H9 (cell line): ENCODE data around the gene SET. TPM values are rescaled to one million over a fixed set of nuclear protein-coding genes. Genes with fewer than 3 reads are reported as not detected.
A peak's percentile ranks its signal among the peaks of the same experiment; 100 is the strongest.

Experiments
- DNase-seq: peaks from one replicate; pipeline ENCODE4 v3.0.0-alpha.2; 2017
- H2AFZ ChIP-seq: one replicate; pipeline ENCODE4 v1.6.1; 2013; ENCODE audit warnings: mild to moderate bottlenecking, low read length, control low read depth, moderate library complexity
- H2AK5ac ChIP-seq: 2 replicates; pipeline ENCODE4 v1.6.1; 2013; ENCODE audit warnings: low read length, control low read depth, mixed read lengths; ENCODE audit not compliant: insufficient read length
- H2BK120ac ChIP-seq: one replicate; pipeline ENCODE4 v1.6.1; 2013; ENCODE audit warnings: low read depth, mild to moderate bottlenecking, low read length, control low read depth, inconsistent platforms; ENCODE audit not compliant: poor library complexity, severe bottlenecking
- H2BK12ac ChIP-seq: 2 replicates; pipeline ENCODE4 v1.6.1; 2013; ENCODE audit warnings: low read length, control low read depth, mixed read lengths, low read depth; ENCODE audit not compliant: insufficient read length
- H2BK15ac ChIP-seq: 2 replicates; pipeline ENCODE4 v1.6.1; 2013; ENCODE audit warnings: low read depth, low read length, control low read depth
- H2BK20ac ChIP-seq: one replicate; pipeline ENCODE4 v1.6.1; 2013; ENCODE audit warnings: low read depth, mild to moderate bottlenecking, low read length, control low read depth, inconsistent platforms; ENCODE audit not compliant: poor library complexity, severe bottlenecking
- H2BK5ac ChIP-seq: 2 replicates; pipeline ENCODE4 v1.6.1; 2013; ENCODE audit warnings: low read length, control low read depth, mixed read lengths; ENCODE audit not compliant: insufficient read length
- H3K14ac ChIP-seq: 2 replicates; pipeline ENCODE4 v1.6.1; 2013; ENCODE audit warnings: low read length, control low read depth; ENCODE audit not compliant: insufficient read depth
- H3K18ac ChIP-seq: 2 replicates; pipeline ENCODE4 v1.6.1; 2013; ENCODE audit warnings: low read depth, mild to moderate bottlenecking, mixed read lengths, low read length, control low read depth; ENCODE audit not compliant: insufficient read length
- H3K23ac ChIP-seq: 2 replicates; pipeline ENCODE4 v1.6.1; 2013; ENCODE audit warnings: low read length, control low read depth, mixed read lengths, low read depth; ENCODE audit not compliant: insufficient read length
- H3K23me2 ChIP-seq: 2 replicates; pipeline ENCODE4 v1.6.1; 2013; ENCODE audit warnings: low read depth, mild to moderate bottlenecking, mixed read lengths, low read length, control low read depth; ENCODE audit not compliant: insufficient read length, poor library complexity, severe bottlenecking
- H3K27ac ChIP-seq: 2 replicates; pipeline ENCODE4 v1.5.1; 2013; ENCODE audit warnings: low read length, control low read depth, mixed read lengths, low read depth; ENCODE audit not compliant: insufficient read length
- H3K27me3 ChIP-seq: 2 replicates; pipeline ENCODE4 v1.6.1; 2013; ENCODE audit warnings: low read length, control low read depth, inconsistent platforms; ENCODE audit not compliant: insufficient read depth
- H3K4ac ChIP-seq: 2 replicates; pipeline ENCODE4 v1.6.1; 2013; ENCODE audit warnings: low read depth, mild to moderate bottlenecking, control low read depth, inconsistent platforms, low read length, moderate library complexity
- H3K4me1 ChIP-seq: 2 replicates; pipeline ENCODE4 v1.6.1; 2013; ENCODE audit warnings: low read length, control low read depth, inconsistent platforms; ENCODE audit not compliant: insufficient read depth
- H3K4me2 ChIP-seq: 2 replicates; pipeline ENCODE4 v1.6.1; 2013; ENCODE audit warnings: low read length, control low read depth, mixed read lengths; ENCODE audit not compliant: insufficient read length, insufficient read depth
- H3K56ac ChIP-seq: 2 replicates; pipeline ENCODE4 v1.6.1; 2013; ENCODE audit warnings: low read depth, mild to moderate bottlenecking, mixed read lengths, low read length, control low read depth; ENCODE audit not compliant: insufficient read length
- H3K79me1 ChIP-seq: 2 replicates; pipeline ENCODE4 v1.6.1; 2013; ENCODE audit warnings: low read depth, mild to moderate bottlenecking, moderate library complexity, low read length, control low read depth, inconsistent platforms; ENCODE audit not compliant: insufficient read depth, poor library complexity, severe bottlenecking
- H3K79me2 ChIP-seq: 2 replicates; pipeline ENCODE4 v1.6.1; 2013; ENCODE audit warnings: low read length, control low read depth, inconsistent platforms; ENCODE audit not compliant: insufficient read depth
- H3K9ac ChIP-seq: 2 replicates; pipeline ENCODE4 v1.6.1; 2013; ENCODE audit warnings: low read length, control low read depth, mixed read lengths; ENCODE audit not compliant: insufficient read length; ENCODE audit errors: extremely low read depth
- H3K9me3 ChIP-seq: one replicate; pipeline ENCODE4 v1.6.1; 2013; ENCODE audit warnings: low read depth, low read length, inconsistent platforms; ENCODE audit not compliant: control insufficient read depth
- H3T11ph ChIP-seq: one replicate; pipeline ENCODE4 v1.6.1; 2013; ENCODE audit warnings: mild to moderate bottlenecking, low read length, control low read depth, inconsistent platforms
- H4K20me1 ChIP-seq: one replicate; pipeline ENCODE4 v1.6.1; 2013; ENCODE audit not compliant: control insufficient read depth, insufficient read length, insufficient read depth
- H4K5ac ChIP-seq: 2 replicates; pipeline ENCODE4 v1.6.1; 2013; ENCODE audit warnings: low read depth, mild to moderate bottlenecking, mixed read lengths, low read length, control low read depth; ENCODE audit not compliant: insufficient read length
- H4K8ac ChIP-seq: replicated peaks from 2 replicates; pipeline ENCODE4 v1.6.1; 2013; ENCODE audit warnings: low read length, control low read depth, mixed read lengths, low read depth; ENCODE audit not compliant: insufficient read length
- H4K91ac ChIP-seq: 2 replicates; pipeline ENCODE4 v1.6.1; 2013; ENCODE audit warnings: low read depth, mild to moderate bottlenecking, moderate library complexity, mixed read lengths, low read length, control low read depth; ENCODE audit not compliant: insufficient read length
- H3K27ac Mint-ChIP-seq, 3 experiments: 2 replicates in 2 of 3; 3 replicates in 1 of 3; pipeline ENCODE4 v1.8.0; 2020 to 2021; ENCODE audit warnings: mixed read lengths in 3 of 3, mild to moderate bottlenecking in 1 of 3, moderate library complexity in 1 of 3
- H3K27me3 Mint-ChIP-seq: 2 replicates; pipeline ENCODE4 v1.8.0; 2021; ENCODE audit warnings: low read depth, mild to moderate bottlenecking, moderate library complexity, mixed read lengths
- H3K36me3 Mint-ChIP-seq, 3 experiments: 2 replicates in 2 of 3; 3 replicates in 1 of 3; pipeline ENCODE4 v1.8.0; 2020 to 2021; ENCODE audit warnings: low read depth in 3 of 3, mixed read lengths in 3 of 3; ENCODE audit not compliant: insufficient read depth in 1 of 3
- H3K4me1 Mint-ChIP-seq, 2 experiments: 2 replicates each; pipeline ENCODE4 v1.8.0; 2020; ENCODE audit warnings: mixed read lengths in 2 of 2
- H3K4me3 Mint-ChIP-seq, 2 experiments: 2 replicates in 1 of 2; 3 replicates in 1 of 2; pipeline ENCODE4 v1.8.0; 2020 to 2021; ENCODE audit warnings: mild to moderate bottlenecking in 2 of 2, mixed read lengths in 2 of 2, moderate library complexity in 1 of 2
- H3K9me3 Mint-ChIP-seq, 2 experiments: 2 replicates in 1 of 2; 3 replicates in 1 of 2; pipeline ENCODE4 v1.8.0; 2020; ENCODE audit warnings: mild to moderate bottlenecking in 2 of 2, mixed read lengths in 2 of 2, moderate library complexity in 1 of 2
- CTCF ChIP-seq: fragments of 200-600 bp; sonication (generic); conservative IDR thresholded peaks from 3 replicates; pipeline ENCODE4 v1.8.0; 2021; ENCODE audit warnings: antibody characterized with exemption, mild to moderate bottlenecking
- WGBS: extraction: QIAGEN DNeasy Blood & Tissue Kit; methylation state at CpG from one replicate; pipeline ENCODE4 v1.1.7; 2013; ENCODE audit warnings: missing lambda C conversion rate, low lambda C conversion rate, mixed read lengths; ENCODE audit not compliant: insufficient read length; ENCODE audit errors: extremely low coverage; 5-methylcytosine and 5-hydroxymethylcytosine counted together
- total RNA-seq: library from RNA; stranded (reverse); gene quantifications from 2 replicates; pipeline ENCODE4 v1.2.1, GENCODE V29; 2021

SET gene
- total RNA-seq, 1 experiment from 2014 or later, result 1,148 TPM

GRCh38 chr9:128715436-128715750 lies 26.4 kb downstream of the SET start:
- no peak overlapping the region for H3K27ac ChIP-seq

More at GRCh38 chr9:128715436-128715750, 26.4 kb downstream of the SET start:
- H3K79me1 ChIP-seq, result no peaks in the 10 kb centered on the region
- no peak overlapping the region for H4K5ac ChIP-seq
- no peak overlapping the region for H3K4ac ChIP-seq
- no peaks in the 10 kb centered on the region for H3K4me1 ChIP-seq
- no peaks in the 10 kb centered on the region for H3K79me2 ChIP-seq
- no peak for TF ChIP-seq CTCF
- DNase-seq, result peak; percentile 8
- no peak overlapping the region for H3K14ac ChIP-seq
- H2BK15ac ChIP-seq, result no peak overlapping the region
- H2AFZ ChIP-seq, result no peak overlapping the region
- H2BK20ac ChIP-seq, result no peak overlapping the region
- no peak overlapping the region for H3K18ac ChIP-seq
- H3K56ac ChIP-seq, result no peak overlapping the region
- Mint-ChIP-seq H3K4me1 (no peaks in the 10 kb centered on the region), H3K9me3 (no peaks in the 10 kb centered on the region), H3K27me3 (no peaks in the 10 kb centered on the region), H3K36me3 (peaks cover 5 to 40% (median 27%) of the 10 kb centered on the region in 3 experiments; a peak in 6 of 7 replicates), H3K4me3 (no peak overlapping the region), H3K27ac (no peak overlapping the region)
- no peak overlapping the region for H3T11ph ChIP-seq
- no peaks in the 10 kb centered on the region for H3K27me3 ChIP-seq
- H3K23ac ChIP-seq, result no peak overlapping the region
- no CpG with 5 or more reads among the region's 6 CpGs for WGBS
- H3K9ac ChIP-seq, result no peak overlapping the region
- no peaks in the 10 kb centered on the region for H4K20me1 ChIP-seq
- no peak overlapping the region for H3K4me2 ChIP-seq
- H4K8ac ChIP-seq, result no peak overlapping the region
- no peak overlapping the region for H2BK5ac ChIP-seq
- no peak overlapping the region for H2AK5ac ChIP-seq
- H2BK120ac ChIP-seq, result no peak overlapping the region
- no peak overlapping the region for H4K91ac ChIP-seq
- no peak overlapping the region for H2BK12ac ChIP-seq
- no peaks in the 10 kb centered on the region for H3K9me3 ChIP-seq
- no peaks in the 10 kb centered on the region for H3K23me2 ChIP-seq
